GM21367 (cell line): ENCODE data around the gene VWA1.

ENCODE experiments used
- ATAC-seq: cut with Tn5 transposase; IDR thresholded peaks from one replicate; pipeline ENCODE4 v1.9.1; 2021; ENCODE audit not compliant: unreplicated experiment

VWA1 gene, protein sequence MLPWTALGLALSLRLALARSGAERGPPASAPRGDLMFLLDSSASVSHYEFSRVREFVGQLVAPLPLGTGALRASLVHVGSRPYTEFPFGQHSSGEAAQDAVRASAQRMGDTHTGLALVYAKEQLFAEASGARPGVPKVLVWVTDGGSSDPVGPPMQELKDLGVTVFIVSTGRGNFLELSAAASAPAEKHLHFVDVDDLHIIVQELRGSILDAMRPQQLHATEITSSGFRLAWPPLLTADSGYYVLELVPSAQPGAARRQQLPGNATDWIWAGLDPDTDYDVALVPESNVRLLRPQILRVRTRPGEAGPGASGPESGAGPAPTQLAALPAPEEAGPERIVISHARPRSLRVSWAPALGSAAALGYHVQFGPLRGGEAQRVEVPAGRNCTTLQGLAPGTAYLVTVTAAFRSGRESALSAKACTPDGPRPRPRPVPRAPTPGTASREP

DNA sequence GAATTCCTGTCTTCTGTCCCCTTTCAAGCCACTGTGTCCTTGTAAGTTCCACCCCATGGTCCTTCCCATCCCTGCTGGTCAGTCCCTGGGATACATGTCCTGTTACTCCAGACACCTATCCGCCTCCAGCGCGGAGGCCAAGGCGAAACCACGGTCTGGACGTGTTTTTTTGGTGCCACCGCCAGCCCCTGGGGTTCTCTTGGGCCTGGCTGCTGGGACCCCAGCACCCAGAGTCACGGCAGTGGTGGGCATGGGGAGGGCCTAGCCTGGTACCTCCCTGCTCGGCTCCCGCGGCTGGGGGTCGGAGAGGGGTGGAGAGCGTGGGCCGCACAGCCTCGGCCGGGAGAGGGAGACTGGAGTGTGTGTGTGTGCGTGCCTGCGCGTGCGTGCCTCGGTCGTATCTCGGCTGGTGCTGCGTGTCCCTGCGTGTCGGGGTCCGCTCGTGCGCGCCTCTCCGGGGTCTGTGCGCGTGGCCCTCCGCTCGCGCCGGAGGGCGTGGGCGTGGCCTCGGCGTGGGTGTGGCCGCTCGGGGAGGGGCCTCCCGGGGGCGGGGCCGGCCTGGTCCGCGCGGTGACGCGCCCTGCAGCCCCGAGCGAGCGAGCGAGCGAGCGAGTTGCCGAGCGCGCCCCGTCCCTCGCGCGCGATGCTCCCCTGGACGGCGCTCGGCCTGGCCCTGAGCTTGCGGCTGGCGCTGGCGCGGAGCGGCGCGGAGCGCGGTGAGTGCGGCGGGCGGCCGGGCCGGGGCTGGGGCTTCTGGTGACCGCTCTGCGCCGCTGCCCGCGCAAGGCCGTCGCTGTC is at the start of gene VWA1:
TSS of gene VWA1 (plus strand) at position 585 of the 798 bp plus-strand sequence. CDS start at position 644, 59 bp downstream.
- ATAC-seq, result no peak

GRCh38 chr1:1385931-1386330 is 49.6 kb upstream of the VWA1 start:
- no peak for ATAC-seq

DNA sequence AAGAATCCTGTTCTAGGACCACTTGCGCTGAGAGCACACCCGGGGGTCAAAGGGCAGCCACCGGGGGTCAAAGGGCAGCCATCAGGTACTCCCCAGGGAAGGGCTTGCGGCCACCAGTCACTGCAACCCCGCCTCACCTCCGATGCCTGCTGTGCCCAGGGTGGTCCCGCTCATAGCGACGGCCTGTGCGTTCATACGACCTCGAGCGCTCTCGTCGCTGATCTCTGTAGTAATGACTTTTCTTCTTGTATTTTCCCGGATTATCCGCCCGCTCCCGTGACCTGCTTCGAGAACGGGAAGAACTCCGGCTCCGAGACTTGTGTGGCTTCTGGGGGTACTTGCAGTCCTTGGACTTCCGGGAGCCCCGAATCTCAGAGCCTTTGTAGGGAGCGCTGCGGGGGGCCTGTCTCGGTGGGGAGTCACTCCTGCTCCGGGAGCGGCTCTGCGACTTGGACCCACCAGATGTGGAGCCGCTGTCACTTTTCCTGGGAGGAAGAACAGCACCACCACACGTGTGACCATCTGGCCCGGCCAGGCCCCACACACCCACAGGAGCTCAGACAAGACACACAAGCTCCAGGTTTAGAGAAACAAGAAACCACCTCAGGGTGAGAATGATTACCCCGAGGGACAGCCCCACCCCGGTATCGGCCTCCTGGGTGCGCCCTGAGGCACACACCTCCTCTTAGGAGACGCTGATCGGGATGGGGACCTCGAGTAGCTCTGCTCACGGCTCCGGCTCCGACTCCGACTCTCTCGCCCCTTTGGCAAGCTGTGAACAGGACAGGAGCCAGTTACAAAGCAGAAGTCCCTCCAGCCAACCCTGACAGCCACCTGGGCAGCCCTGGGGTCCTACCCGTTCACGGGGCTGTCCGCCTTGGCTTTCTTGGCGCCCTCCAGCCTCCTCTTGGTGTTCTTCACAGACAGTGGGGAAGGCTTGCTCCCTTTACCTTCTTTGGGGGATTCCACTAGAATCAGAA is 48.1 kb upstream of the VWA1 start:
- no peak for ATAC-seq

- ATAC-seq, result no peak
Measured at GRCh38 chr1:1388078-1388472, 47.4 kb upstream of the VWA1 start.

DNA sequence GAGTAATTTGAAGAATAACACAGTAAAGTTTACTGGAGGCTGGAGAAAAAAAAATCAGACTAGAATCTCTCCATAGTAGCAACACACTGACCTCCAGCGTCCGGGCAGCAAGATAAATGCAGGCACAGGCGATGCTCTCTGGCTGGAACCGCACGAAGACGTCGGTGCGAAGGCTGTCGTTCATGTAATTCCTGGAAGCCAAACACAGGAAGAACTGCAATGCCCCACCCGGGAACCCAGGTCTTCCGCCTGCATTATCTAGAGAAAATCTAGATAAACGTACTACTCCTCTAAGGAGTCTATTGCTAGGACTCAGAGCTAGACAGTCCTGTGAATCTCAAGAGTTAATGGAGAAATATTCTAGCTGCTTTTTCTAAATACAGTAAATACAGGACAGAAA is 44.8 kb upstream of the VWA1 start:
- ATAC-seq, result no peak

DNA sequence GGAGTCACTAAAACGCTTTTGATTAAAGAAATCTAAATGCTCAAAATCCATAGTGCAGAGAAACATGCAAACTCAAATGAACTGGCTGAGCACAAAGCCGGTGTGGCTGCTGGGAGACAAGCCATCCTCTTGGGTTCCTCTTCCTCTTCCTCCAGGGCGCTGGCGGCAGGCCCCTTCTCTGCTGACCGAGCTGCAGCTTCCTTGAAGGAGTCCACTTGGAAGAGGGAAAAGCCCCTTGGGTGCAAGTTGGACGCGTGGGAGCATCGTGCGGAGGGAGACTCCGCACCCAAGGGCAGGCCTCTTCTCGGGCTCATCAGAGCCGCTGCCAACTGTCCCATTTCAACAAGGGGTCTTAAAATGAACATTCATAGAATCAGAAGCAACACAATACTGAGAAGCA is 44.3 kb upstream of the VWA1 start:
- ATAC-seq, result no peak

- no peak for ATAC-seq
Measured at GRCh38 chr1:1393014-1393413, 42.5 kb upstream of the VWA1 start.

- ATAC-seq, result no peak
Measured at GRCh38 chr1:1393428-1393827, 42.1 kb upstream of the VWA1 start.

DNA sequence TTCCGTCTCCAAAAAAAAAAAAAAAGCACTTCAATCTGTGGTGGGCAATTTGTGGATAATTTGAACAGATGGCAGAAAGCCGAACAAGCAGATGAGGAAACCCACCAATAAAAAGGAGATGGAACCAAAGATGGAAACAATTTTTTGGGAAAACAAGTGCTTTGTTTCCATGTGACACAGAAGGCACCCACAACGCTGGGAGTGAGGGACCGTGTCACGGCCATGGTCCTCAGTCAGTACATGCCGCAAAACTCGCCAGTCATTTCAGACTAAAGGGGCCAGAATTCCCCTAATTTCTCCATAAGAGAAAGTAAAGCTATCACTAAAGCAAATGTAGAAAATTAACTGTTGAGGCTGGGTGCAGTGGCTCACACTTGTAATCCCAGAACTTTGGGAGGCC is 41.4 kb upstream of the VWA1 start:
- ATAC-seq, result no peak

DNA sequence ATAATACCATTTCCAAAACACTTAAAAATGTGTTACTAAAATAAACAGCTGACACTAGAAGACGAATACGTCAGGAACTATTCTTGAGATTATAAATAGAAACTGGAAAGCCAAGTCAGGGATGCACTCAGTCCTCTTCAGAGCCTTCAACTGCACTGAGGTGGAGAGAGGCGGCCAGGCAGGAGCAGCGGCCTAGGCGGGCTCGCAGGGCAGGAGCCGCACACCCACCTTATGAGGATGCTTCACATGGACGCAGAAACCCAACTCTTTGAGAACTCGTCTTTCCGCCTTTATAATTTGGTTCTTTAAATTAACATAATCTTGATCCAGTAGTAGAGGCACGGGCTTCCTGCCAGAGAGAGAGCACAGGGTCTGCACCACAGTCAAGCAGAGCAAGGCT is 40.3 kb upstream of the VWA1 start:
- ATAC-seq, result no peak

GRCh38 chr1:1397839-1398523 is 37.5 kb upstream of the VWA1 start:
- no peak for ATAC-seq

DNA sequence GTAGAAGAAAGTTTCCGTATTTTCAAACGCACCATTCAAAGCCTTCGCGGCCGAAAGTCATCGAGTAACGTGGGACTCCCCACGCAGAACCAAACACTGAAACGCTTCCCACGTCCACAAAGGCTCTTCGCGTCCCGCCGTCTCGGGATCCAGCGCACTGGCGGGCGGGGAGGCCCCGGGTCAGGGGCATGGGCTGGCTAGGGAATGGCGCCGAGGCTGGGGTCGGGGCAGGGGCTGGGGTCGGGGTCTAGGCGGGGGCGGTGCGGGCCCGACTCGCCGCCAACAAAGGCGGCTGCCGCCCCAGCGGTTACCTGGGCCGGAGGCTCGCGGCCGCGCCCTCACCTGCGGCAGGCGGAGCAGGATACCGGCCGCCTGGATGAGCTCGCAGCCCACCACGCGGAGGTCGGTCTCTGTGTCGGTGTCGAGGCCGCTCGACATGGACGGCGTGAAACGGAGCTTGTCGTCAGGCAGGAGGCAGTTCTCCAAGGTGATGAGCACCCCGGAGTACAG is 36.8 kb upstream of the VWA1 start:
- ATAC-seq, result no peak

- peak; percentile 88 for ATAC-seq
Measured at GRCh38 chr1:1399187-1399871, 36.2 kb upstream of the VWA1 start, which contains the start of gene CCNL2. Gene CCNL2 (minus strand): TSS chr1:1399335. CDS start chr1:1399306, 29 bp downstream.

GRCh38 chr1:1399872-1400575 is 35.5 kb upstream of the VWA1 start:
- ATAC-seq, result no peak

GRCh38 chr1:1400576-1401456 is 34.7 kb upstream of the VWA1 start:
- ATAC-seq, result no peak

DNA sequence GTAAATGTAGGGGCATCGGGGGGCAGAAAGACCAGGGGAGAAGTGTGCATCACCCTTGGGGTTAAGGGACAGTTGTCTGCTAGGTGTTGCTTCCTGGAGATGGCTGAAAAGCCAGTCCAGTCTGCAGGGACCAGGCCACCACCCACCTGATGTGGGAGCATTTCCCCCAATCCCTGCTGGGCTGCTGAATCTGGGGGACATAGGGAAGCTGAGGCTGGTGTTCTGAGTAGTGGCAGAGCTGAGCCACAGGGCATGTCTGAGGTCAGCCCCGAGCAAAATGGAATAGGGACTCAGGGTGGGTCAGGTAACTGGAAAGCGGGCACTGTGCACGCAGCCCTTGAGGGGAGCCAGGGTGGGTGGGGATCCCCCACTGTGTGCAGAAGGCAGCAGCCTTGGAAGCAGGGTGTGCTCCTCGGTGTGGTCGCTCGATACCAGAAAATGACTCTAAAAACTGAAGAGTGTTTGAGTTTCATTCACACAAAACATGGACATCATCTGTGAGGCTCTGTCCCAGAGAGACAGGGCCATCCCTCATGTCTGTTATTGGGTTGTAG is 34.0 kb upstream of the VWA1 start:
- no peak for ATAC-seq

- ATAC-seq, result no peak
Measured at GRCh38 chr1:1402072-1402900, 33.2 kb upstream of the VWA1 start.
